ENCODE results near the gene ARHGEF4. TPM values are rescaled to one million over a fixed set of nuclear protein-coding genes. Genes with fewer than 3 reads are reported as not detected.

ARHGEF4 gene
- polyA plus RNA-seq, 1 donor: 7.4 TPM

- DNase-seq: no peak
Observed at GRCh38 chr2:130852521-130853115, 15.9 kb downstream of the ARHGEF4 start.

GRCh38 chr2:130853391-130853790 lies 16.7 kb downstream of the ARHGEF4 start:
- no peak for DNase-seq

GRCh38 chr2:130854301-130854700 lies 17.6 kb downstream of the ARHGEF4 start:
- no peak for DNase-seq

- no peak for DNase-seq
Observed at GRCh38 chr2:130864830-130865800, 28.4 kb downstream of the ARHGEF4 start.

GRCh38 chr2:130869441-130870160 lies 32.9 kb downstream of the ARHGEF4 start:
- no peak for DNase-seq

- DNase-seq: no peak
Observed at GRCh38 chr2:130870161-130870485, 33.4 kb downstream of the ARHGEF4 start.

- DNase-seq: no peak
Observed at GRCh38 chr2:130870779-130871178, 34.1 kb downstream of the ARHGEF4 start.

- no peak for DNase-seq
Observed at GRCh38 chr2:130871843-130872740, 35.4 kb downstream of the ARHGEF4 start.

GRCh38 chr2:130872741-130873125 lies 36.0 kb downstream of the ARHGEF4 start:
- DNase-seq: no peak

GRCh38 chr2:130873700-130874346 lies 37.1 kb downstream of the ARHGEF4 start:
- DNase-seq: peak; percentile 55

GRCh38 chr2:130874512-130874911 lies 37.8 kb downstream of the ARHGEF4 start:
- no peak for DNase-seq

- no peak for DNase-seq
Observed at GRCh38 chr2:130875935-130876334, 39.2 kb downstream of the ARHGEF4 start.

GRCh38 chr2:130877258-130877657 lies 40.5 kb downstream of the ARHGEF4 start:
- DNase-seq: no peak

- no peak for DNase-seq
Observed at GRCh38 chr2:130878316-130878715, 41.6 kb downstream of the ARHGEF4 start.

GRCh38 chr2:130878933-130879332 lies 42.2 kb downstream of the ARHGEF4 start:
- no peak for DNase-seq

- DNase-seq: no peak
Observed at GRCh38 chr2:130882111-130882690, 45.5 kb downstream of the ARHGEF4 start.

- DNase-seq: no peak
Observed at GRCh38 chr2:130882991-130883390, 46.3 kb downstream of the ARHGEF4 start.

GRCh38 chr2:130883496-130883895 lies 46.8 kb downstream of the ARHGEF4 start:
- DNase-seq: no peak

- DNase-seq: no peak
Observed at GRCh38 chr2:130884013-130884412, 47.3 kb downstream of the ARHGEF4 start.

GRCh38 chr2:130884503-130884902 lies 47.8 kb downstream of the ARHGEF4 start:
- DNase-seq: no peak

- no peak for DNase-seq
Observed at GRCh38 chr2:130887643-130888042, 50.9 kb downstream of the ARHGEF4 start.
